Panc1 (cell line): ENCODE measurements around the gene AGBL4. TPM values are rescaled to one million over a fixed set of nuclear protein-coding genes. Genes with fewer than 3 reads are reported as not detected.
"Not testable (repeated sequence)": the region's sequence is repeated elsewhere in the genome, so short reads cannot be mapped to it uniquely, and the experiment has no call there.

Experiments used
- ATAC-seq: fragments of 200-7000 bp; cut with Tn5 transposase; 2 replicates; pipeline ENCODE4 v1.9.1; 2020; ENCODE audit warnings: mild to moderate bottlenecking, moderate library complexity
- BruUV-seq: library from RNA; stranded (reverse); fragments of 400-500 nt; replicated peaks from 2 replicates; lab custom pipeline; 2021; lab: Mats Ljungman, UMichigan
- CTCF ChIA-PET: fragments of 300-600 bp; sonication (Branson Sonifier 250); formaldehyde crosslinking; loops from one replicate; lab custom pipeline; 2022; ENCODE audit warnings: antibody characterized with exemption; lab: Charles Lee
- POLR2A ChIA-PET: fragments of 300-600 bp; sonication (Branson Sonifier 250); formaldehyde crosslinking; loops from one replicate; lab custom pipeline; 2022; ENCODE audit warnings: antibody characterized with exemption; lab: Charles Lee
- DNase-seq: peaks from one replicate; pipeline ENCODE4 v3.0.0-alpha.2; 2010; ENCODE audit warnings: low read depth, low spot score
- H3K27ac ChIP-seq: 2 replicates; pipeline ENCODE4 v1.5.1; 2011; ENCODE audit warnings: mild to moderate bottlenecking, low read length, inconsistent platforms
- H3K27me3 ChIP-seq: fragments of 200-500 bp; sonication (Bioruptor generic); 2 replicates; pipeline ENCODE4 v1.6.0; 2014; ENCODE audit warnings: low read length, inconsistent platforms; ENCODE audit not compliant: control insufficient read depth, insufficient read depth
- H3K36me3 ChIP-seq: fragments of 200-500 bp; sonication (Bioruptor generic); 2 replicates; pipeline ENCODE4 v1.5.1; 2014; ENCODE audit warnings: inconsistent platforms, mild to moderate bottlenecking, low read length, moderate library complexity; ENCODE audit not compliant: control insufficient read depth, insufficient read depth
- H3K4me1 ChIP-seq: 2 replicates; pipeline ENCODE4 v1.5.1; 2011; ENCODE audit warnings: inconsistent platforms, mild to moderate bottlenecking, low read length, moderate library complexity; ENCODE audit not compliant: control insufficient read depth, insufficient read depth
- H3K4me3 ChIP-seq, 2 experiments: 2 replicates each; pipeline ENCODE4 v1.5.1; 2011 to 2012; ENCODE audit warnings: low read depth in 2 of 2, low read length in 2 of 2, mild to moderate bottlenecking in 2 of 2, inconsistent platforms in 1 of 2, moderate library complexity in 1 of 2
- H3K9me3 ChIP-seq: fragments of 200-500 bp; sonication (Bioruptor generic); 2 replicates; pipeline ENCODE4 v1.5.1; 2014; ENCODE audit warnings: low read depth, mild to moderate bottlenecking, inconsistent platforms, low read length, moderate library complexity; ENCODE audit not compliant: control insufficient read depth, insufficient read depth
- POLR2AphosphoS5 ChIP-seq: IDR thresholded peaks from 2 replicates; pipeline ENCODE4 v1.6.1; 2012; ENCODE audit warnings: mild to moderate bottlenecking, low read depth, low read length, moderate library complexity
- SIN3A ChIP-seq: IDR thresholded peaks from 2 replicates; pipeline ENCODE4 v1.6.1; 2012; ENCODE audit warnings: low read depth, mild to moderate bottlenecking, low read length, moderate library complexity, borderline replicate concordance; ENCODE audit not compliant: insufficient read depth
- TCF7L2 ChIP-seq: IDR thresholded peaks from 2 replicates; pipeline ENCODE4 v1.6.1; 2011; ENCODE audit warnings: mild to moderate bottlenecking, low read depth, low read length, inconsistent platforms
- in situ Hi-C: cut with HindIII; loops from 2 replicates; pipeline ENCODE4 v1.10.0; 2016; ENCODE audit warnings: low sequenced_read_pairs, low pct_unique_long_range_greater_than_20kb
- intact Hi-C: fragments of 100-400 bp; cut with micrococcal nuclease; formaldehyde crosslinking; loops from one replicate; pipeline ENCODE4 v1.10.0; 2022; ENCODE audit not compliant: unreplicated experiment
- total RNA-seq: library from RNA; stranded (reverse); gene quantifications from one replicate; pipeline ENCODE4 v1.2.1, GENCODE V29; 2021; ENCODE audit not compliant: unreplicated experiment
- TF ChIP-seq, protein P1 (sequence below): fragments of 450-650 bp; IDR thresholded peaks from 2 replicates; pipeline ENCODE4 v1.5.1; 2017; ENCODE audit warnings: mild to moderate bottlenecking
- TF ChIP-seq, protein P2 (sequence below), 2 experiments: IDR thresholded peaks; 2 replicates each; pipeline ENCODE4 v1.6.1; 2011 to 2012; ENCODE audit warnings: low read depth in 2 of 2, control low read depth in 1 of 2, low read length in 1 of 2, mild to moderate bottlenecking in 1 of 2, moderate library complexity in 1 of 2; ENCODE audit not compliant: insufficient read depth in 1 of 2

Gene AGBL4
- total RNA-seq, 1 experiment from 2014 or later, result not detected

DNA sequence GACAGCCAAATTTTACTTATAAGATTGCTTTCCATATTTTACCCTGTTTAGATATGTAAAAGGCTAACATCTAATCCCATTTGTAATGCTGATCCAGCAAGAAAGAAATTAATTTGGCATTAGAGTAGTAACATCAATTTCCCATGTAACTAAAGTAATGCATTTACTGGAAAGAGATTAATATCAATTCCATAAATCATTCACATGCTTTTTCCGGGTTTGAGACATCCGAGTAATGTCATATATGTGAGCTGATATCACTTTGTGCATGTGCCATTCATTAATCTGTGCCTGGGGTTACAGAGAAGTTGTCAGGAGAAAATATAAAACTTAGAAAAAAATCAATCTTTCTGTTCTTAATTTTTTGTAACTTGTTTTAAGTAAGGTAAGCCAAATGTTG, 206.1 kb downstream of the AGBL4 start:
- Histone ChIP-seq H3K4me1 (no peaks in the 10 kb centered on the region), H3K36me3 (no peaks in the 10 kb centered on the region), H3K27me3 (no peaks in the 10 kb centered on the region), H3K9me3 (peaks cover under 1% of the 10 kb centered on the region; the same call in 1 of the 2 replicates), H3K27ac (no peak overlapping the region), H3K4me3 (no peak overlapping the region)
- TF ChIP-seq, protein P1, sequence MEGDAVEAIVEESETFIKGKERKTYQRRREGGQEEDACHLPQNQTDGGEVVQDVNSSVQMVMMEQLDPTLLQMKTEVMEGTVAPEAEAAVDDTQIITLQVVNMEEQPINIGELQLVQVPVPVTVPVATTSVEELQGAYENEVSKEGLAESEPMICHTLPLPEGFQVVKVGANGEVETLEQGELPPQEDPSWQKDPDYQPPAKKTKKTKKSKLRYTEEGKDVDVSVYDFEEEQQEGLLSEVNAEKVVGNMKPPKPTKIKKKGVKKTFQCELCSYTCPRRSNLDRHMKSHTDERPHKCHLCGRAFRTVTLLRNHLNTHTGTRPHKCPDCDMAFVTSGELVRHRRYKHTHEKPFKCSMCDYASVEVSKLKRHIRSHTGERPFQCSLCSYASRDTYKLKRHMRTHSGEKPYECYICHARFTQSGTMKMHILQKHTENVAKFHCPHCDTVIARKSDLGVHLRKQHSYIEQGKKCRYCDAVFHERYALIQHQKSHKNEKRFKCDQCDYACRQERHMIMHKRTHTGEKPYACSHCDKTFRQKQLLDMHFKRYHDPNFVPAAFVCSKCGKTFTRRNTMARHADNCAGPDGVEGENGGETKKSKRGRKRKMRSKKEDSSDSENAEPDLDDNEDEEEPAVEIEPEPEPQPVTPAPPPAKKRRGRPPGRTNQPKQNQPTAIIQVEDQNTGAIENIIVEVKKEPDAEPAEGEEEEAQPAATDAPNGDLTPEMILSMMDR, result no peak
- TF ChIP-seq POLR2AphosphoS5 (no peak), SIN3A (no peak)
- TF ChIP-seq, protein P2, sequence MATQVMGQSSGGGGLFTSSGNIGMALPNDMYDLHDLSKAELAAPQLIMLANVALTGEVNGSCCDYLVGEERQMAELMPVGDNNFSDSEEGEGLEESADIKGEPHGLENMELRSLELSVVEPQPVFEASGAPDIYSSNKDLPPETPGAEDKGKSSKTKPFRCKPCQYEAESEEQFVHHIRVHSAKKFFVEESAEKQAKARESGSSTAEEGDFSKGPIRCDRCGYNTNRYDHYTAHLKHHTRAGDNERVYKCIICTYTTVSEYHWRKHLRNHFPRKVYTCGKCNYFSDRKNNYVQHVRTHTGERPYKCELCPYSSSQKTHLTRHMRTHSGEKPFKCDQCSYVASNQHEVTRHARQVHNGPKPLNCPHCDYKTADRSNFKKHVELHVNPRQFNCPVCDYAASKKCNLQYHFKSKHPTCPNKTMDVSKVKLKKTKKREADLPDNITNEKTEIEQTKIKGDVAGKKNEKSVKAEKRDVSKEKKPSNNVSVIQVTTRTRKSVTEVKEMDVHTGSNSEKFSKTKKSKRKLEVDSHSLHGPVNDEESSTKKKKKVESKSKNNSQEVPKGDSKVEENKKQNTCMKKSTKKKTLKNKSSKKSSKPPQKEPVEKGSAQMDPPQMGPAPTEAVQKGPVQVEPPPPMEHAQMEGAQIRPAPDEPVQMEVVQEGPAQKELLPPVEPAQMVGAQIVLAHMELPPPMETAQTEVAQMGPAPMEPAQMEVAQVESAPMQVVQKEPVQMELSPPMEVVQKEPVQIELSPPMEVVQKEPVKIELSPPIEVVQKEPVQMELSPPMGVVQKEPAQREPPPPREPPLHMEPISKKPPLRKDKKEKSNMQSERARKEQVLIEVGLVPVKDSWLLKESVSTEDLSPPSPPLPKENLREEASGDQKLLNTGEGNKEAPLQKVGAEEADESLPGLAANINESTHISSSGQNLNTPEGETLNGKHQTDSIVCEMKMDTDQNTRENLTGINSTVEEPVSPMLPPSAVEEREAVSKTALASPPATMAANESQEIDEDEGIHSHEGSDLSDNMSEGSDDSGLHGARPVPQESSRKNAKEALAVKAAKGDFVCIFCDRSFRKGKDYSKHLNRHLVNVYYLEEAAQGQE (IDR thresholded peaks at IDR 0.05; ENCODE audit: insufficient read depth in 1 of 2, low read depth in 2 of 2, low read length in 1 of 2), result no peak
- ChIA-PET CTCF (no interaction called here), POLR2A (no interaction called here)
- ATAC-seq (no peak), DNase-seq (no peak)
- in situ Hi-C loops, result no loop called here
- intact Hi-C loops, result no loop called here
- BruUV-seq, result no TSS peak

DNA sequence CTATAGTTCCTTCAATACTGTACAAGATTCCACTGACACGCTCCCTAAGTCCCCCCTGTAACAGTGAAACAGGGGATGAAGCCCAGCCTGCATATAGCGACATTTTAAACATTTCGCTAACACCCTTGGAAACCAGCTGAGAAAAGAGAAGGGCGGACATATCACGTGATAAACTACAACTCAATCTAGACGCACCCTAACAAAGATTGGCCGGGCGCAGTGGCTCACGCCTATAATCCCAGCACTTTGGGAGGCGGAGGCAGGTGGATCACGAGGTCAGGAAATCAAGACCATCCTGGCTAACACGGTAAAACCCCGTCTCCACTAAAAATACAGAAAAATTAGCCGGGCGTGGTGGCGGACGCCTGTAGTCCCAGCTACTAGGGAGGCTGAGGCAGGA, 236.7 kb downstream of the AGBL4 start:
- BruUV-seq, H3K27me3 ChIP-seq, H3K4me1 ChIP-seq, H3K36me3 ChIP-seq, CTCF ChIA-PET, H3K27ac ChIP-seq, H3K9me3 ChIP-seq, in situ Hi-C loops, ATAC-seq, H3K4me3 ChIP-seq, POLR2A ChIA-PET, intact Hi-C loops, DNase-seq: not testable (repeated sequence)

- in situ Hi-C loops, result no loop called here
- ChIA-PET POLR2A (no interaction called here), CTCF (no interaction called here)
- no TSS peak for BruUV-seq
- intact Hi-C loops, result no loop called here
- Histone ChIP-seq H3K27me3 (no peaks in the 10 kb centered on the region), H3K36me3 (no peaks in the 10 kb centered on the region), H3K4me1 (no peaks in the 10 kb centered on the region), H3K27ac (no peak overlapping the region), H3K9me3 (no peaks in the 10 kb centered on the region), H3K4me3 (no peak overlapping the region)
- TF ChIP-seq, protein P1, result no peak
- TF ChIP-seq TCF7L2, result no peak
- no peak for TF ChIP-seq POLR2AphosphoS5
- TF ChIP-seq, protein P2 (IDR thresholded peaks at IDR 0.05; ENCODE audit: insufficient read depth in 1 of 2, low read depth in 2 of 2, low read length in 1 of 2), result no peak
- no peak for ATAC-seq
- no peak for DNase-seq
Measured at GRCh38 chr1:49765034-49765433, 258.7 kb downstream of the AGBL4 start.

DNA sequence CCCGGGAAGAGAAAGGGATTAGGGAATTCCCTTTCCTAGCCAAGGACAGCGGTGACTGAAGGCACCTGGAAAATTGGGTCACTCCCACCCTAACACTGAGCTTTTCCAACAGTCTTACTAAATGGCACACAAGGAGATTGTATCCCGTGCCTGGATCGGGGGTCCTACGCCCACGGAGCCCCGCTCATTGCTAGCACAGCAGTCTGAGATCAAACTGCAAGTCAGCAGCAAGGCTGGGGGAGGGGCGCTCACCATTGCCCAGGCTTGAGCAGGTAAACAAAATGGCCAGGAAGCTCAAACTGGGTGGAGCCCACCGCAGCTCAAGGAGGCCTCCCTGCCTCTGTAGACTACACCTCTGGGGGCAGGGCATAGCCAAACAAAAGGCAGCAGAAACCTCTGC, 285.6 kb downstream of the AGBL4 start:
- in situ Hi-C loops, BruUV-seq, H3K4me1 ChIP-seq, H3K27me3 ChIP-seq, CTCF ChIA-PET, H3K9me3 ChIP-seq, H3K27ac ChIP-seq, DNase-seq, H3K4me3 ChIP-seq, POLR2A ChIA-PET, intact Hi-C loops, ATAC-seq, H3K36me3 ChIP-seq: not testable (repeated sequence)
